ENCODE measurements around the gene EI24. TPM values are rescaled to one million over a fixed set of nuclear protein-coding genes. Genes with fewer than 3 reads are reported as not detected.
A peak's percentile ranks its signal among the peaks of the same experiment; 100 is the strongest.

The EI24 gene
- total and polyA plus RNA-seq, 9 of the 15 experiments (the other 6 are each of a cell fraction or from before 2014, with no cell fraction given) = 50.4 to 260 (median 168) TPM

GRCh38 chr11:125551835-125552342 is 17.4 kb upstream of the EI24 start (continued):
- TF ChIP-seq ZBTB34 (CRISPR knock-in tag; IDR thresholded peaks at IDR 0.05) (no peak), PML (IDR thresholded peaks at IDR 0.05; ENCODE audit: low read length) (peak; percentile 47; the same call in 1 of the 2 replicates), GMEB1 (CRISPR knock-in tag; IDR thresholded peaks at IDR 0.05) (peak; percentile 52; the same call in 1 of the 2 replicates), POLR3G (IDR thresholded peaks at IDR 0.05; ENCODE audit: extremely low read depth, insufficient read length, insufficient replicate concordance) (no peak), FOSL1 (tag; conservative IDR thresholded peaks at IDR 0.05) (peak; percentile 46; the same call in 1 of the 2 replicates), SOX6 (IDR thresholded peaks at IDR 0.05) (peak; percentile 41; the same call in 1 of the 2 replicates), ZBTB2 (IDR thresholded peaks at IDR 0.05) (0 out of 2 replicates have a peak, but pooled peaks have one; percentile 34), PTRF (tag; IDR thresholded peaks at IDR 0.05) (peak; percentile 48; the same call in 1 of the 2 replicates), HCFC1 (IDR thresholded peaks at IDR 0.05; ENCODE audit: low read depth, low read length) (no peak), ZFX (CRISPR knock-in tag; IDR thresholded peaks at IDR 0.05) (peak; percentile 40), TAL1 (IDR thresholded peaks at IDR 0.05) (peak; percentile 69), CBFB (CRISPR knock-in tag; IDR thresholded peaks at IDR 0.05) (0 out of 2 replicates have a peak, but pooled peaks have one; percentile 53), FOXP1 (CRISPR knock-in tag; IDR thresholded peaks at IDR 0.05) (no peak), CBX8 (IDR thresholded peaks at IDR 0.05; ENCODE audit: borderline replicate concordance, extremely low read depth, low read depth, low read length, poor library complexity, severe bottlenecking) (no peak), ZNF589 (CRISPR knock-in tag; IDR thresholded peaks at IDR 0.05; ENCODE audit: low read depth) (peak; percentile 50), NFE2 (IDR thresholded peaks at IDR 0.05; ENCODE audit: low read depth) (0 out of 2 replicates have a peak, but pooled peaks have one; percentile 5), SMAD4 (CRISPR knock-in tag; conservative IDR thresholded peaks at IDR 0.05) (peak; percentile 80; the same call in 1 of the 2 replicates), ZNF644 (tag; IDR thresholded peaks at IDR 0.05; ENCODE audit: low read depth) (peak; percentile 12; the same call in 1 of the 2 replicates), NR2C1 (IDR thresholded peaks at IDR 0.05) (no peak; the same call in 1 of the 2 replicates), NR2C1 (tag; IDR thresholded peaks at IDR 0.05) (peak; percentile 72), ZNF395 (CRISPR knock-in tag; IDR thresholded peaks at IDR 0.05) (peak; percentile 51), MCM3 (IDR thresholded peaks at IDR 0.05) (no peak), ZC3H8 (IDR thresholded peaks at IDR 0.05) (no peak), SMAD1 (IDR thresholded peaks at IDR 0.05; ENCODE audit: low read depth, low read length, partially characterized antibody) (no peak), SRSF3 (IDR thresholded peaks at IDR 0.05; ENCODE audit: insufficient read depth, low read length) (no peak)
